ENCODE data around the gene ZNF850. TPM values are rescaled to one million over a fixed set of nuclear protein-coding genes. Genes with fewer than 3 reads are reported as not detected.
"Not testable (repeated sequence)": the region's sequence is repeated elsewhere in the genome, so short reads cannot be mapped to it uniquely, and the experiment has no call there.

Gene ZNF850
- total and polyA plus RNA-seq, 10 donors = 0.36 to 7.8 (median 3.6) TPM

DNA sequence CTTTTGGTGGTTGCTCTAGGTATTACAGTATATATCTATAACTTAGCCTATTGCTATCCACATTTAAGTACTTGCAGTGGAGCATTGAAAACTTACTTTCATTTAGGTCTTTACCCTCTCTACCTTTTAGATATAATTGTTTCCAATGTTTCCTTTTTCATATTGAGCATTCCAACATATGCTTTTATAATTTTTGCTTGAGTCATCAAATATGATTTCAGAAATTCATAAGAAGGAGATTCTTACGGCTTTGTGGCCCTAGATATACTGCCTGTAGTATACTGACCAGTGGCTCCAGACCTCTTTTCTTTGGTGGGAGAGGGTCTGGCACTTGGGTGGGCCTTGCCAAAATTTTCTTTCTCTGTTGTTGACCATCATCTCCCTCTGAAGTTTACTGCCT lies 32.8 kb upstream of the ZNF850 start:
- H3K36me3 ChIP-seq = peaks cover 23 to 100% (median 69%) of the 10 kb centered on the region in 6 donors
- no peak overlapping the region for H3K27ac ChIP-seq
- intact Hi-C loops (cut with DNase I; ENCODE audit: low total_unique reads) = no loop called here
- H3K4me3 ChIP-seq = no peak overlapping the region
- no peaks in the 10 kb centered on the region for H3K27me3 ChIP-seq (replicated peaks in 1 of 7)
- H3K9me3 ChIP-seq = peaks cover 29 to 100% (median 100%) of the 10 kb centered on the region in 8 donors
- DNase-seq = no peak
- H3K4me1 ChIP-seq = no peaks in the 10 kb centered on the region
- WGBS, 5 donors = 89 to 98% (median 97%) methylated on average over 1 of the region's 1 CpG
- no peak for TF ChIP-seq POLR2A (IDR thresholded peaks at IDR 0.05)
- TF ChIP-seq POLR2AphosphoS5 (IDR thresholded peaks at IDR 0.05) = no peak
- TF ChIP-seq CTCF (IDR thresholded peaks at IDR 0.05 in 8 of 11, conservative IDR thresholded peaks at IDR 0.05 in 3 of 11) = no peak

- peaks cover 5 to 92% (median 86%) of the 10 kb centered on the region in 8 donors for H3K9me3 ChIP-seq
- TF ChIP-seq CTCF (IDR thresholded peaks at IDR 0.05 in 8 of 11, conservative IDR thresholded peaks at IDR 0.05 in 3 of 11) = no peak
- 1 to 10% (median 2%) methylated on average over 9 of the region's 9 CpGs for WGBS, 5 donors
- peak overlapping the region; percentile 72 to 98 (median 88) for H3K4me3 ChIP-seq
- H3K36me3 ChIP-seq = peaks cover 15 to 43% (median 27%) of the 10 kb centered on the region in 6 donors
- no peaks in the 10 kb centered on the region for H3K27me3 ChIP-seq (replicated peaks in 1 of 7)
- H3K27ac ChIP-seq = peak overlapping the region; percentile 58 to 90 (median 88)
- DNase-seq = no peak
- peaks cover 6 to 24% (median 10%) of the 10 kb centered on the region in 6 donors for H3K4me1 ChIP-seq
- intact Hi-C loops (cut with DNase I; ENCODE audit: low total_unique reads) = loop anchor here (5.0 kb wide), 1 partner anchor 420 kb away; the partner anchor contains the start of gene ZFP14
Observed at GRCh38 chr19:36797786-36798108, 25.1 kb upstream of the ZNF850 start.

DNA sequence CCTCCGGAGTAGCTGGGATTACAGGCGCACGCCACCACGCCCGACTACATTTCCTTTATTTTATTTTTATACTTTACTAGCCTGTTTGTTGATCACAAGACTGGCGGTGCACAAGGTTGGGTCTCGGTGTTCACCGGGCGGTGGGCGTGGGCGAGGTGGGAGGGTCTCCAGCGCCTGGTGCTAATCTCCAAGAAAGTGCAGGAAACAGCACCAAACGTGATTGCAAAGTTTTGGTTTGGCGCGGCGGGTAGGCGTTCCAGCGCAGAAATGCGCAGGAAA lies 24.0 kb upstream of the ZNF850 start:
- WGBS, 5 donors = 10 to 22% (median 19%) methylated on average over 19 of the region's 19 CpGs
- Histone ChIP-seq H3K27me3 (replicated peaks in 1 of 7) (no peaks in the 10 kb centered on the region), H3K4me1 (peaks cover 6 to 24% (median 10%) of the 10 kb centered on the region in 6 donors), H3K36me3 (peaks cover 7 to 32% (median 16%) of the 10 kb centered on the region in 6 donors), H3K4me3 (peak overlapping the region; percentile 72 to 98 (median 88)), H3K27ac (peak overlapping the region; percentile 75 to 90 (median 88)), H3K9me3 (peaks cover 2 to 92% (median 85%) of the 10 kb centered on the region in 8 donors)
- no peak for TF ChIP-seq CTCF (IDR thresholded peaks at IDR 0.05 in 8 of 11, conservative IDR thresholded peaks at IDR 0.05 in 3 of 11)
- TF ChIP-seq POLR2AphosphoS5 (IDR thresholded peaks at IDR 0.05) = no peak
- no peak for TF ChIP-seq POLR2A (IDR thresholded peaks at IDR 0.05)
- intact Hi-C loops (cut with DNase I; ENCODE audit: low total_unique reads) = loop anchor here (5.0 kb wide), 1 partner anchor 419 kb away; the partner anchor contains the start of gene ZFP14
- no peak for DNase-seq

DNA sequence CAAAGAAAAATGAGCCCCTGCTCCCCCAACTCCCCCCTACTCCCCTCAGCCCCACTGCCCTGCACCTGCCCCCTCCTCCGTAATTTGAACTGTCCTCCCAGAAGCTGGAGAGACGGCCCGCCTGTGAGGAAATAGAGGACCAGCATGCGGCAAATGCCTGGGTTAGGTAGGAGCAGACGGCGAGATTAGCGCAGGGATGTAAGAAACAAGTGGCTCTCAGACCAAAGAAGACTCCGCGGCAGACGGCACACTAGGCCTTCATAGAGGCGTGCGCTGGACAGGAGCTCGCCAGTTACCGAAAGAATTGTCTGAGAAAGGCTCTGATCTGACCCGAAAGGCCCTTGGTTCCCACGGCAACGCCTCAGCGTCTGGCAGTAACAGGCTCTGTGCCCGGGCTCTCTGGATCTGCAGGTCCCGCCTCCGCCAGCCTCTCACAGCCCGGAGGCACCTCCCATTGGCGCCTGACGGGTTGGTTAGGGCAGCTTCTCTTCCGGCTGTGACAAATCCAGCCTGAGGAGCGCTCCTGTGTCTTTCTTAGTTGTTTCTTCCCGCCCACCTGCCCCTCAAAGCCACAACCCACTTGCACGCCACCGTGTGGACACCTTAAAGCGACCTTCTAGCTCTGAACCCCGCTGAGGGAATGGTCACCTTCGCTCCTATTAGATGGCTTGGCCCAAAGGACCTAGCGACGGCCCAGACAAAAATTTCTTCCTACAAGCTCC lies 19.0 kb upstream of the ZNF850 start:
- H3K4me1 ChIP-seq; H3K36me3 ChIP-seq; DNase-seq; H3K27me3 ChIP-seq (replicated peaks in 1 of 7); intact Hi-C loops (cut with DNase I; ENCODE audit: low total_unique reads); H3K27ac ChIP-seq: not testable (repeated sequence)
- peak overlapping the region in 2 of 8 donors; percentile 13 to 21 for H3K4me3 ChIP-seq
- WGBS, 5 donors = 7 to 36% (median 12%) methylated on average over 26 to 33 of the region's 34 CpGs
- H3K9me3 ChIP-seq = peaks cover 2 to 98% (median 95%) of the 10 kb centered on the region in 8 donors
